ENCODE data around the gene THAP8.

Gene THAP8

GRCh38 chr19:36027696-36028095 is 26.4 kb downstream of the THAP8 start:
- DNase-seq, result no peak

- no peak for DNase-seq
Measured at GRCh38 chr19:36026091-36026876, 27.8 kb downstream of the THAP8 start.

GRCh38 chr19:36025541-36025940 is 28.5 kb downstream of the THAP8 start:
- DNase-seq, result no peak

GRCh38 chr19:36023432-36023831 is 30.7 kb downstream of the THAP8 start:
- no peak for DNase-seq

GRCh38 chr19:36019061-36019670 is 34.9 kb downstream of the THAP8 start:
- no peak for DNase-seq

GRCh38 chr19:36014012-36014924 is 39.8 kb downstream of the THAP8 start, which contains the start of gene ALKBH6:
ALKBH6 (minus strand) TSS chr19:36014213; CDS start chr19:36013397, 816 bp downstream.
- DNase-seq, result peak; percentile 99

- DNase-seq, result no peak
Measured at GRCh38 chr19:36013280-36014011, 40.6 kb downstream of the THAP8 start.

- no peak for DNase-seq
Measured at GRCh38 chr19:36010402-36010801, 43.7 kb downstream of the THAP8 start.

GRCh38 chr19:36009633-36010379 is 44.3 kb downstream of the THAP8 start:
- DNase-seq, result no peak

GRCh38 chr19:36009220-36009619 is 44.9 kb downstream of the THAP8 start:
- no peak for DNase-seq

- DNase-seq, result no peak
Measured at GRCh38 chr19:36008336-36008978, 45.6 kb downstream of the THAP8 start, which contains the start of gene SYNE4. SYNE4 (minus strand) TSS chr19:36008813; CDS start chr19:36008681, 132 bp downstream.

GRCh38 chr19:36006955-36007354 is 47.1 kb downstream of the THAP8 start:
- no peak for DNase-seq

- no peak for DNase-seq
Measured at GRCh38 chr19:36003284-36003683, 50.8 kb downstream of the THAP8 start.

- DNase-seq, result no peak
Measured at GRCh38 chr19:36001605-36002004, 52.5 kb downstream of the THAP8 start.

- no peak for DNase-seq
Measured at GRCh38 chr19:35996777-35997176, 57.3 kb downstream of the THAP8 start.

GRCh38 chr19:35995048-35995993 is 58.8 kb downstream of the THAP8 start, which contains the start of gene SDHAF1:
SDHAF1 (plus strand) TSS chr19:35995188; CDS start chr19:35995275, 87 bp downstream.
- peak; percentile 76 for DNase-seq

GRCh38 chr19:35993923-35994598 is 60.0 kb downstream of the THAP8 start:
- no peak for DNase-seq

GRCh38 chr19:35992907-35993765 is 60.9 kb downstream of the THAP8 start:
- DNase-seq, result no peak

Data from amniotic stem cell (primary cell).